MM.1S (cell line): ENCODE data around the gene DCP2.

Source experiments
- DNase-seq: peaks from one replicate; pipeline ENCODE4 v3.0.0-alpha.2; 2015
- H2AFZ ChIP-seq: fragments of 300-600 bp; sonication (generic); 2 replicates; pipeline ENCODE4 v1.6.0; 2016; ENCODE audit warnings: antibody characterized with exemption, low read length
- H3F3A ChIP-seq: fragments of 300-600 bp; sonication (generic); 2 replicates; pipeline ENCODE4 v1.6.1; 2016; ENCODE audit warnings: mild to moderate bottlenecking, antibody characterized with exemption, low read length, moderate library complexity, mixed read lengths; ENCODE audit not compliant: insufficient read depth
- H3K27ac ChIP-seq: fragments of 300-600 bp; sonication (generic); 2 replicates; pipeline ENCODE4 v1.5.1; 2016; ENCODE audit warnings: mild to moderate bottlenecking, low read length
- H3K27me3 ChIP-seq: fragments of 300-600 bp; sonication (generic); replicated peaks from 2 replicates; pipeline ENCODE4 v1.6.0; 2016; ENCODE audit warnings: low read length; ENCODE audit not compliant: insufficient read depth
- H3K36me3 ChIP-seq: fragments of 300-600 bp; sonication (generic); replicated peaks from 2 replicates; pipeline ENCODE4 v1.6.1; 2016; ENCODE audit warnings: mild to moderate bottlenecking, low read length, mixed read lengths; ENCODE audit not compliant: insufficient read depth
- H3K4me1 ChIP-seq: fragments of 300-600 bp; sonication (generic); 2 replicates; pipeline ENCODE4 v1.6.1; 2016; ENCODE audit warnings: low read length, mixed read lengths
- H3K4me2 ChIP-seq: fragments of 300-600 bp; sonication (generic); 2 replicates; pipeline ENCODE4 v1.6.0; 2016; ENCODE audit warnings: low read depth, low read length
- H3K4me3 ChIP-seq: fragments of 300-600 bp; sonication (generic); 2 replicates; pipeline ENCODE4 v1.5.1; 2016; ENCODE audit warnings: low read length, mixed read lengths
- H3K79me2 ChIP-seq: fragments of 300-600 bp; sonication (generic); 2 replicates; pipeline ENCODE4 v1.6.1; 2016; ENCODE audit warnings: mixed run types, low read length, mixed read lengths
- H3K9ac ChIP-seq: fragments of 300-600 bp; sonication (generic); 2 replicates; pipeline ENCODE4 v1.6.1; 2016; ENCODE audit warnings: low read length, mixed read lengths
- H3K9me2 ChIP-seq: fragments of 300-600 bp; sonication (generic); replicated peaks from 2 replicates; pipeline ENCODE4 v1.6.1; 2016; ENCODE audit warnings: mild to moderate bottlenecking, low read length, mixed read lengths; ENCODE audit not compliant: insufficient read depth
- H3K9me3 ChIP-seq: fragments of 300-600 bp; sonication (generic); replicated peaks from 2 replicates; pipeline ENCODE4 v1.6.1; 2016; ENCODE audit warnings: mild to moderate bottlenecking, low read length, mixed read lengths; ENCODE audit not compliant: insufficient read depth
- H4K20me1 ChIP-seq: fragments of 300-600 bp; sonication (generic); 2 replicates; pipeline ENCODE4 v1.6.1; 2016; ENCODE audit warnings: mild to moderate bottlenecking, low read length, moderate library complexity, mixed read lengths; ENCODE audit not compliant: insufficient read depth
- CTCF ChIP-seq: fragments of 300-600 bp; sonication (generic); IDR thresholded peaks from 2 replicates; pipeline ENCODE4 v1.5.1; 2016; ENCODE audit warnings: antibody characterized with exemption, low read length, mixed read lengths
- EZH2 ChIP-seq: fragments of 300-600 bp; sonication (generic); optimal IDR thresholded peaks from 2 replicates; pipeline ENCODE3; 2017; ENCODE audit warnings: low read depth, mild to moderate bottlenecking, antibody characterized with exemption, low read length, mixed read lengths
- EZH2phosphoT487 ChIP-seq: fragments of 300-600 bp; sonication (generic); IDR thresholded peaks from 2 replicates; pipeline ENCODE4 v1.6.1; 2018; ENCODE audit warnings: antibody characterized with exemption, low read length

The DCP2 gene

GRCh38 chr5:113027015-113027414 lies 50.4 kb downstream of the DCP2 start:
- no peak overlapping the region for H2AFZ ChIP-seq
- no peak overlapping the region for H3K4me3 ChIP-seq
- H3K36me3 ChIP-seq: peaks cover 13% of the 10 kb centered on the region; the same call in 1 of the 2 replicates
- no peaks in the 10 kb centered on the region for H3K9me3 ChIP-seq
- no peak for DNase-seq
- no peaks in the 10 kb centered on the region for H3K27me3 ChIP-seq
- TF ChIP-seq EZH2phosphoT487: no peak
- no peak for TF ChIP-seq CTCF
- no peak for TF ChIP-seq EZH2
- H3K4me2 ChIP-seq: no peak overlapping the region
- H3K79me2 ChIP-seq: 0 out of 2 replicates have a peak, but pooled peaks cover 10% of the 10 kb centered on the region
- peaks cover 23% of the 10 kb centered on the region for H3K4me1 ChIP-seq
- H3K9me2 ChIP-seq: no peaks in the 10 kb centered on the region
- peaks cover 24% of the 10 kb centered on the region for H3F3A ChIP-seq
- no peak overlapping the region for H3K27ac ChIP-seq
- no peak overlapping the region for H3K9ac ChIP-seq
- no peaks in the 10 kb centered on the region for H4K20me1 ChIP-seq

- peaks cover 20% of the 10 kb centered on the region for H3F3A ChIP-seq
- peaks cover 13% of the 10 kb centered on the region; the same call in 1 of the 2 replicates for H3K36me3 ChIP-seq
- no peak overlapping the region for H3K9ac ChIP-seq
- DNase-seq: no peak
- 0 out of 2 replicates have a peak, but pooled peaks cover 10% of the 10 kb centered on the region for H3K79me2 ChIP-seq
- no peak overlapping the region for H2AFZ ChIP-seq
- H3K4me2 ChIP-seq: no peak overlapping the region
- no peak overlapping the region for H3K27ac ChIP-seq
- no peak for TF ChIP-seq CTCF
- no peak for TF ChIP-seq EZH2phosphoT487
- TF ChIP-seq EZH2: no peak
- H3K4me1 ChIP-seq: peaks cover 19% of the 10 kb centered on the region
- H3K4me3 ChIP-seq: no peak overlapping the region
- H3K9me3 ChIP-seq: no peaks in the 10 kb centered on the region
- no peaks in the 10 kb centered on the region for H4K20me1 ChIP-seq
- no peaks in the 10 kb centered on the region for H3K27me3 ChIP-seq
- no peaks in the 10 kb centered on the region for H3K9me2 ChIP-seq
Measured at GRCh38 chr5:113027431-113027830, 50.8 kb downstream of the DCP2 start.

GRCh38 chr5:113029614-113030013 lies 53.0 kb downstream of the DCP2 start:
- Histone ChIP-seq H3K27me3 (no peaks in the 10 kb centered on the region), H2AFZ (no peak overlapping the region), H3K4me2 (no peak overlapping the region), H3K36me3 (peaks cover 13% of the 10 kb centered on the region; the same call in 1 of the 2 replicates), H4K20me1 (no peaks in the 10 kb centered on the region), H3K9me3 (no peaks in the 10 kb centered on the region), H3K4me1 (no peaks in the 10 kb centered on the region), H3K9ac (no peak overlapping the region), H3K27ac (no peak overlapping the region), H3K4me3 (no peak overlapping the region), H3K9me2 (no peaks in the 10 kb centered on the region), H3F3A (no peaks in the 10 kb centered on the region; the same call in 1 of the 2 replicates), H3K79me2 (0 out of 2 replicates have a peak, but pooled peaks cover 4% of the 10 kb centered on the region)
- TF ChIP-seq EZH2: no peak
- TF ChIP-seq CTCF: no peak
- no peak for DNase-seq
